Activated gamma-delta T cell (primary cell): ENCODE results near the gene GRIK4.

ENCODE experiments used
- DNase-seq: peaks from one replicate; lab custom pipeline; 2025; lab: John Stamatoyannopoulos, UW

The GRIK4 gene

DNA sequence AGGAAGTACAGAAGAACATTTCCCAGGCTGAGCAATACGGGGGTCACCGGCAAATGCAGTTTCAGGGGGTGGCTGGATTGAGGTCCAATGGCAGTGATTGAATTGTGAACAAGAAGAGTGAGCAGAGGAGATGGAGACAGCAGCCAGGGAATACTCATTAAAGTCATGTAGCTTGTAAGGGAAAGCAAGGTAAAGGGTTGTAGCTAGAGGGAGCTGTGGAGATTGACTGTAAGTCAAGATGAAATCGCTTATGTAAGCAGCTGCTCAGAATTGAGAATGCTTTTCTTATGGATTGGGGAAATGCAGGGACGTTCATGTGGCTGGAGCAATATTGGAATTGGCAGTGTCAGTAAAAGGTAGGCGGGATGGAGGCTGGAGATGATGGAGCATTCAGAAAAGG, 401.0 kb downstream of the GRIK4 start:
- no peak for DNase-seq

- DNase-seq: no peak
Observed at GRCh38 chr11:120912915-120913314, 401.4 kb downstream of the GRIK4 start.

DNA sequence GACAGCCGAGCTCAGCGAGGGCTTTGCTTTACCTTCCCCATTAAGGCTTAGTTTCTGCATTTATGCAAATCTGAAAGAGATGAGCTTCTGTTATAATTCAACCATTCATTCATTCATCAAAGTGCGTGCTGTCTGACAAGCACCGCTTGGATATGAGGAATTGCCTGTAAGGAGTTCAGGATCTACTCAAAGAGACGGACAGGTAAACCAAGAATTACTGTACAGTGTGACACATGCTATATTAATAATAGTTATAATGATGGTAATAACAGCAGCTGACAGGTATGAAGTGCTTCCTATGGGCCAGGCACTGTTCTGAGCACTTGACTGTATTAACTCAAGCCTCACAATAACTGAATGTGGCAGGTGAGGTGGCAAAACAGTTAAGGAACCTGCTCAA, 402.5 kb downstream of the GRIK4 start:
- no peak for DNase-seq

DNA sequence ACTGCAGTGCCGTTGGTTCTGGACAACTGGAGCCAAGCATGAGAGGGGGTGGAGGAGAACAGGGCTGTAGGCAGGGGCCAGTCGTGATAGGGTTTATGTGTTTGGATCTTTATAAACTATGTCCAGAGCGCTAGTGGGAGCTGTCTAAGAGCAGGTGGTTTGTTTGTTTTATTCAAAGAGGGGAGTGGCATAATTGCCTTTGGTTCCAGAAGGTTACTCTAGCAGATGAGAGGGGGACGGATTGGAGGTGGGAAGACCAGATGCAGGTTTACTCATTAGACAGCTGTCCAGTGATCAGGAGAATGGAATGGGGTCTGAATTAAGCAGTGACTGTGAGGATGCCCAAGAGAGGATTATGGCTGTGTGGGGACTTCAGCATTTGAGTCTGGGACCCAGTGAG, 403.1 kb downstream of the GRIK4 start:
- no peak for DNase-seq

DNA sequence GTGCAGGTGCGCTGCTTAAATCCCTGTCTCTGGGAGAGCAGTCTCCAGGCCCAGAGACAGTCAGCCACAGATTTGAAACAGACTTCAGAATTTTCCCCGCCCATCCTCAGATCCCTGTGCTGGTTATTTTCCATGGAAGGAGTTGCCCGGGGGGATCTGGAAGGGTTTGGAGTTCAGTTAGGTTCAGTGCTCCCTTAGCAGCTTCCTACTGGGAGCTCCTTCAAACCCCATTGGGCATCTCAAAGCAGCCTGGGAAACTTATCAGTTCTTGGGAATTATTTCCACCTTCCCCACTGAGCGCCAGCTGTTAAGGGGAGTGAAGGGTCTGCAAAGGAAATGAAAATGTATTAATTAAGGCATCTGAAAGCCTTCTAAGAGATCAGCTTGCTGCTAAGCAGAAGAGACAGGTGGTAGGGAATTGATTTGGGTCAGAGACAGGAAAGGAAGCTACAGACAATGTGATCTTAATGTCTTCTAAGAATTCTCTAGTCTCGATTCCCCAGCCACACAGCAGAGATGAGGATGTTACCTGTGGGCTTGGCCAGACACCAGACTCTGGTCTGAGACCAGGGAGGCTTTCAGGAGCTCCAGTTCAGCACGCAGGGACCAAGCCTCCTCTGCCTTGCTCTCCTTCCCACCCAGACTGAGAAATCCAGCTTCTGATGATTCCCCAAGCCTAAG, 406.2 kb downstream of the GRIK4 start:
- no peak for DNase-seq

DNA sequence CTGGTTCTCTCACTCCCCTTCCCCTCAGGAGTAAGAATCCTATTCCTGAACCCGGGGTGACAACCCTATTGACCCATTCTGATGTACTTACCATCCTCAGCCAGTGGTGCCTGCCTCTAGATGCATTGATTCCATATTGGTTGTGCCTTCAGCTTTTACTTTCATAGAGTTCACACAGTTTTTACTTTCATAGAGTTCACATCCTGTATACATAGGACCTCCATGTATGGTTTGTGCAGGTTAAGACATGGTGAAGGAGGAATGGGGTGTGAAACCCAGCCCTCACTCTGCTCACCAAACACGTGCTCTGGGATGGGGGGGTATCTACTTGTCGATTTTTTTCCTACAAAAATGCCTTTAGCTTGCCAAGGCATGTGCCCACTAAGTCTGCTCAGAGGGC, 406.7 kb downstream of the GRIK4 start:
- no peak for DNase-seq

GRCh38 chr11:120919045-120919444, 407.5 kb downstream of the GRIK4 start:
- no peak for DNase-seq

GRCh38 chr11:120919566-120919965, 408.0 kb downstream of the GRIK4 start:
- DNase-seq: no peak

GRCh38 chr11:120923866-120924508, 412.4 kb downstream of the GRIK4 start:
- DNase-seq: no peak

DNA sequence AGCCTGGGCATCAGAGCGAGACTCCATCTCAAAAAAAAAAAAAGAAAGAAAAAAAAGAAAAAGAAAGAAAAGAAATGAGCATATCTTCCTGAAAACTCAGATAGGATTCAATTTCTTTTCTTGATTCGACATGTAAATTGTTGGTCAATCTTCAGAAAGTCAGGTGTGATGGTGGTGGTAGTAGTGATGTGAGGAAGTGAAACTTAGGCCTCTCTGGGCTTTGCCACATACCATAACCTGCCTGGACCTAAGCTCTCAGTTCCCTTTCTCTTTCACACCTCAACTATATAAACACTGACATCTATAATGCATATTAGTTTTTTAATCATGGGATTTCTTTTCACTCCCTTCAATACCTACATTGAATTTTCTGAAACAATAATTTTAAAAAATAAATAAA, 414.4 kb downstream of the GRIK4 start:
- DNase-seq: no peak

DNA sequence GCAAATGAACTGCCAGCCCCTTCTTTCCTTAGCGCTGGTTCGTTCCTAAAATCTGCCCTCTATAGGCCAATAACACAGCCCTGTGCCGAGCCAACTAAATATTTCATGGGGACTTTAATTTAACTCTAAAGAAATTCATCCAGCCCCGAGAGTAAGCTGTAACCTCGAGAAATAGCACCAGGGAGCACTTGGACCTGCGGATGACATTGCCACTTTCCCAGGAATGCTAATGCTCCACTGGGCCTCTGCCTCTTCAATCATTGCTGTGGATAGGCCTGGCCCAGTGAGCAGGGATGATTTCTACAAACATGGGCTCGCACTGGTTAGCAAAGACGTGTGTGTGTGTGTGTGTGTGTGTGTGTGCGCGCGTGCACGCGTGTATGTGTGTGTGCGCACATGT, 417.1 kb downstream of the GRIK4 start:
- no peak for DNase-seq

GRCh38 chr11:120929090-120929489, 417.5 kb downstream of the GRIK4 start:
- DNase-seq: no peak

DNA sequence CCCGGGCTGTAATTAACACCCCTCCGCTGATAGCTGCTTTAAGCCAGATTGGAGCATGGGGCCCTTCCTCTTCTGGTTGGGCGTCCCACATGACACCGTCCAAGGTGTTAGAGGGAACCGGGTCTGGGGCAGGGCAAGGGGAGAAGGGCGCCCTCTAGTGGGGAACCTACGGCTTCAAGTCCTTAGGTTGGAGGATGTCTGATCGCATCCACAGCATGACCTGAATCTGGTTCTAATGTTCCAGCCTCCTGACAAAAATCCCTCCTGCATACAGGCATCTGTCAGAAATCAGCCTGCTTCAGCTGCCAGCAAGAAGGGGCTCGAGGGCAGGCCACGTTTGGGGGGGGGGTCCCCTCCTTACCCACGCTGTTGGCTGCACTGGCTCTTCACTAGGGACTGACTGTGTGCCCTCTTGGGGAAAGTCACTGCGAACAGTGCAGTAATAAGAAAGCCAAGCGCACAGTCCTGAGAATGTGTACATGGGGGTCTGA, 418.2 kb downstream of the GRIK4 start:
- DNase-seq: no peak

DNA sequence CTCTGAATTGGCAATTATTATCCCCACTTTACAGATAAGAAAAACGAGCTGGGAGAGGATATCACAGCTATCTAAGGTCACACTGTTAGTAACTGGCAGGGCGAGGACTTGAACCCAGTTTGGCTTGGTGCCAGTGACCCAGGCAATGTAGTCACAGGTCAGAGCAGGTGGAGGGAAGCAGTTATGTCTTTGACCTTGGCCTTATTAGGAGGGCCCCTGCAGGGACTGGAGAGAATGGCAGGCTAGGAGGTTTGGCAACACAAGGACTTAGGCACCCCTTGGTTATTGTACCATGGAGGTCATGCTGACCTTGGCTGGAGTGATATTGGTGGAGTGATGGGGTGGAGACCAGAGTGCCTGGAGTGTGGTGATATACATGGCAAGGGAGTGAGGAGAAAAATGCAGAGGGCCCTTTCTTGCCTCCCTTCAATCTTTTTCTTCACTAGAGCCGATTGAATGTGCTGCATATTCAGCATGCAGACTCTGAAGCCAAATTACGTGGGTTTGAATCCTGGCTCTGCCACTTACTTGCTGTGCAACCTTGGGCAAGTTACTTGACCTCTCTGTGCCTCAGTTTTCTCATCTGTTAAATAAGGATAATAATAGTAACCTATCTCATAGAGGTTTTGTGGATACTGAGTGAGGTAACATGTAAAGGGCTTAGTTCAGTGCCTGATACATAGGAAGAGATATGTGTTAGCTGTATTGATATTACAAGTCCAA, 419.7 kb downstream of the GRIK4 start:
- DNase-seq: no peak

DNA sequence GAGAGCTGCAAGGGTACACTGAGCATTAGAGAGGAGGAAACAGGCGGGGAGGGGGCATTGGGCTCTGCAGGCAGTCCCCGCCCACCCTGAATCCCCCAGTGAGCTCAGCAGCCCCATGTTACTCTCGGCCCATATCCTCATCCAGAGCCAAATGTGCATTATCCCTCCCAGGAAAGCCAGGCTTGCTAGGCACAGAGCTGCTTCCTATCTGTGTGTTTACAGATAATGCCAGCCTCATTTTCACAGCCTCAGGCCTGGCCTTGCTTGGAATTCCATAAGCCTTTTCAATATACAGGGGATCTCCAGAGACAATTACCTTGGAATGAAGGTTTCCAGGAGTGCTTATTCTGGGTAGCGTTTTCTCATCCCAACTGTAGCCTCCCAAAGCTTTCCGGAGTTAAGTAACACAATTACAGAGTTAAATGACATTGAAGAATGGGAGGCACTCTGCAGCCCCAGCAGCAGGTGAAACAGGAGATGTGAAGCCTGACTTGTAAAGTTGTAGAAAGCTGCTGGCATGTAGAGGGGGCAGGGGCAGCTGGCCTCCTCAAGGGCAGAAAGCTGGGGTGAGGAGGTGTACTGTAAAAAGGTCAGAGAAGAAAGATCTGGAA, 420.9 kb downstream of the GRIK4 start:
- no peak for DNase-seq

DNA sequence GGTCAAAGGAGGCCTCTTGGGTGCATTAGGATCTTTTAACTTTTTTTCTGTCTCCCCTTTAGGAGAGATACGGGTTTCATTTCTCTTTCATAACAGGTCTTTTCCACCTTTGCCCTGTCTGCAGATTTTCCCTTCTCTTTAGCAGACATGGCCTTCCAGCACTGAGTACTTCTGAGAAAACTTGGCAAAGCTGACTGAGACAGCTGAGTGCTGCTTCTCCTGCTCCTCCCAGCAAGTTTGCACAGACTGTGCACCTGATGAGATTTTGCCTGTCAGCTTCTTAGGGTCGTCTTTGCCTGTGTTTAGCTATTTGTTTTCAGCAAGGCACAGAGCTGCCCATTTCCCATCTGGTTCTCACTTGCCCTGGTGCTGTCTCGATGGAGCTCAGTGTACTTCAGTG, 424.8 kb downstream of the GRIK4 start:
- no peak for DNase-seq

- DNase-seq: no peak
Observed at GRCh38 chr11:120937501-120937900, 426.0 kb downstream of the GRIK4 start.

DNA sequence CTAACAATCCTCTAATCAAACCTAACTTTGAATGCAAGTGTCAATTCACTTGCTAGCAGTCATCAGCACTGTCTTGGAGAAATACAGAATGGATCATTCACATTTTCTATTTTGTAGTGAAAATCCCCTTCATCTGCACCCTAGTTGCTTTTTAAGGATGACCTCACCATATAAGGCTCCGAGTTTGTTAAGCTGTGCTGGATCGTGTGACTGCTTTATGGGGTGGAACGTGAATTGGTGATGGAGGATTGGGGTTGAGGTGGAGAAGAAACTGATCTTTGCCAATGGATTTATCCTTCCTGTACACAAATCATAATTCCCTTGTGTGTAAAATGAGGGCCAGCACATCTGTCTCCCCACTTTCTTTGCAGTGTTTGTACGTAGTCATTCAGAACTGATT, 426.7 kb downstream of the GRIK4 start:
- no peak for DNase-seq

DNA sequence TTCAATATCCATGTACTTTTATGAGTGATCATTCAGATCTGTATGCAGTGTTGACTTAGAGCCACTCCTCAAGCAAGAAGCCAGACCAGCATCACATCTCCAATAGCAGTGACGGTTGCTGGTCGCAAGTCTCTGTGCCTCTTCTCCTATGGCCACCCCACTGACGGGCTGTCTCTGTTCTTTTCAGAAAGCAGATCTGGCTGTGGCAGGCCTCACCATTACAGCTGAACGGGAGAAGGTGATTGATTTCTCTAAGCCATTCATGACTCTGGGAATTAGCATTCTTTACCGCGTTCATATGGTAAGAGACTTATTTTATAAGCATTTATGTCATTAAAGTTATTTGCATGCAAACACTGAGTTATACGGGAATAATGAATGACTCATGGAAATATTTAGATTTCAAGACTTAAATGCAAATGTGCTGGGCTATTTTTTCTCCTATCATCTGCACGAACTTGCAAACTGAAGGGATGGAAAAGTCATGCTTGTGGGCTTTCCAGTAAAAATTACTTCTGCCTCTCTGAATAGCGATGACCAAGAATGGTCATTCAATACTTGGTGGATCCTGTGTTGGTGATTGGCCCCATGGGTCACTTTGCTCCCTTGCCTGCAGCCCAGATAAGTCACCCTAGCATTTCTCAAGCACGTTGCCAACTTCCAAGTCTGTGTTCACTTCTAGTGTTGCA, 428.8 kb downstream of the GRIK4 start:
- DNase-seq: no peak

GRCh38 chr11:120941000-120941399, 429.5 kb downstream of the GRIK4 start:
- DNase-seq: no peak

GRCh38 chr11:120942701-120943100, 431.2 kb downstream of the GRIK4 start:
- DNase-seq: no peak

GRCh38 chr11:120945042-120945441, 433.5 kb downstream of the GRIK4 start:
- DNase-seq: no peak
